A549 (cell line): ENCODE data around the gene YIPF5.

Experiments
- POLR2A ChIP-seq: IDR thresholded peaks from 2 replicates; pipeline ENCODE4 v1.6.1; 2012; ENCODE audit warnings: mild to moderate bottlenecking, low read length
- RCOR1 ChIP-seq: fragments of 150-350 bp; IDR thresholded peaks from 2 replicates; pipeline ENCODE4 v1.6.1; 2014; ENCODE audit warnings: antibody characterized with exemption, low read length, low read depth
- TF ChIP-seq, protein P1 (sequence below): fragments of >200 bp; sonication (Bioruptor Twin); formaldehyde crosslinking; IDR thresholded peaks from 3 replicates; pipeline ENCODE4 v1.5.1; 2016
- TF ChIP-seq, protein P2 (sequence below): IDR thresholded peaks from 2 replicates; pipeline ENCODE4 v1.6.1; 2012

DNA sequence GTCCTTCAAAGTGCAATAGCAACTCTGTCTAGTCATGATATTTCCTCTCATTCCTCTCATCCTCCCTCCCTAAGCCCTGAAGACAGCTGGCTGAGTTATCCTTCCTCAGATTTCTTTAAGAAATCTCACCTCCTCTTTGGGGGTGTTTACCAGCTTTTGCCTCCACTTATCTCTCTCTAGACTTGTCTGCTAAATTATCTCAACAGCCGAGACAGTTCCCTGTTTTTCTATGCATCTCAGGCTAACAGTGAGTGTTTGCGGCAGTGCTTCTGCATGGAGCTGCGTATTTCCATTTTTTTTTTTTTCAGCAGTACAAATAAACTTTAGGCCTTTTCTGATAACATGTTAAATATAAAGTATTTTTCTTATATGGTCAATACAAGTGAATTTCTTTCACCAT, 21.1 kb upstream of the YIPF5 start:
- TF ChIP-seq, protein P1, sequence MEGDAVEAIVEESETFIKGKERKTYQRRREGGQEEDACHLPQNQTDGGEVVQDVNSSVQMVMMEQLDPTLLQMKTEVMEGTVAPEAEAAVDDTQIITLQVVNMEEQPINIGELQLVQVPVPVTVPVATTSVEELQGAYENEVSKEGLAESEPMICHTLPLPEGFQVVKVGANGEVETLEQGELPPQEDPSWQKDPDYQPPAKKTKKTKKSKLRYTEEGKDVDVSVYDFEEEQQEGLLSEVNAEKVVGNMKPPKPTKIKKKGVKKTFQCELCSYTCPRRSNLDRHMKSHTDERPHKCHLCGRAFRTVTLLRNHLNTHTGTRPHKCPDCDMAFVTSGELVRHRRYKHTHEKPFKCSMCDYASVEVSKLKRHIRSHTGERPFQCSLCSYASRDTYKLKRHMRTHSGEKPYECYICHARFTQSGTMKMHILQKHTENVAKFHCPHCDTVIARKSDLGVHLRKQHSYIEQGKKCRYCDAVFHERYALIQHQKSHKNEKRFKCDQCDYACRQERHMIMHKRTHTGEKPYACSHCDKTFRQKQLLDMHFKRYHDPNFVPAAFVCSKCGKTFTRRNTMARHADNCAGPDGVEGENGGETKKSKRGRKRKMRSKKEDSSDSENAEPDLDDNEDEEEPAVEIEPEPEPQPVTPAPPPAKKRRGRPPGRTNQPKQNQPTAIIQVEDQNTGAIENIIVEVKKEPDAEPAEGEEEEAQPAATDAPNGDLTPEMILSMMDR, result no peak
- no peak for TF ChIP-seq RCOR1
- TF ChIP-seq, protein P2, sequence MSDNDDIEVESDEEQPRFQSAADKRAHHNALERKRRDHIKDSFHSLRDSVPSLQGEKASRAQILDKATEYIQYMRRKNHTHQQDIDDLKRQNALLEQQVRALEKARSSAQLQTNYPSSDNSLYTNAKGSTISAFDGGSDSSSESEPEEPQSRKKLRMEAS, result no peak
- no peak for TF ChIP-seq POLR2A
